Measurements from ENCODE around the gene NPC1.
"Not testable (repeated sequence)": the region's sequence is repeated elsewhere in the genome, so short reads cannot be mapped to it uniquely, and the experiment has no call there.

Gene NPC1

DNA sequence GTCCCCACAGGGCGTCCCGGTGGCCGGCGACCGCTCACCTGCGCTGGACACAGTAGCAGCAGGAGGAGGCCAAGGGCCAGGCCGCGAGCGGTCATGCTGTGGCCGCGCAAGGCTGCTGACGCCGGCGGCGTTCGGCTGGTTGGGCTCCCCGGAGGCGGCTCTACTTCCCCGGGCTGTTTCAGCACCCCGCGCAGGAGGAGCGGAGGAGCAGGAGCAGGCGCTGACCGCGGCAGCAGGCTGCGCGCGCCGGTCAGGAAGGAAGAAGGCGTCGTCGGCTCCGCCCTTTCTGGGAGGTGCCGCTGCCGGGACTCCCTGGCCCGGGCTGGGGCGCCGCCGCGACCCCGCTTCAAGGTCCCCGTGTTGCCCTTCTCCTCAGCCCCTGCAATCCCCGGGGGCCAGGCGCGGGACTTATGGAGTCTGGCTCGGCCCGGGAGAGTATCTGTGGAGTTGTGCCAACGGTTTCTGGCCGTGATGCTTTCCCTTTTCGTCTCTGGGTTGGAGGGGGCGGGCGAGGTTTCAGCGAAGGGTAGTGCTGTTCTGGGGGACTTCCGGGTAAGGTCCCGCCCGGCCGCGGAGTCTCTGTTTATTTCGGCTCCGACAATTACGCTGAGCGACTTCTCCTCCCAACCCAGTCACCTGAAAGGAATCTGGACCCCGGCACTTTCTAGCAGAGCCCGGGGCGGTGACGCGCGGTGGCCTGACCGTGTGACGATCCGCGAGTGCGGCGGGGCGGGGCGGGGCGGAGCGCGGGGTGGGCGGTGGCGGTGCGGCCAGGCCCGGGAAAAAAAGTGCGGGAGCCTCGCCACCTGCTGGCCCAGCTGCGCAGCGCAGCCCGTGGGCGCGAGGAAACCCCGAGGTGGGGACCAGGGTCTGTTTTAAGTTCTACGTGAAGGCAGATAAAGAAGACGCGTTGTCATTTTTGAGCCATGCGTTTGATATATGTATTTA is at the start of gene NPC1:
TSS of gene NPC1 (minus strand) at position 258 of the 948 bp plus-strand sequence. CDS start at position 95, 163 bp downstream.
- DNase-seq: peak; percentile 98

DNA sequence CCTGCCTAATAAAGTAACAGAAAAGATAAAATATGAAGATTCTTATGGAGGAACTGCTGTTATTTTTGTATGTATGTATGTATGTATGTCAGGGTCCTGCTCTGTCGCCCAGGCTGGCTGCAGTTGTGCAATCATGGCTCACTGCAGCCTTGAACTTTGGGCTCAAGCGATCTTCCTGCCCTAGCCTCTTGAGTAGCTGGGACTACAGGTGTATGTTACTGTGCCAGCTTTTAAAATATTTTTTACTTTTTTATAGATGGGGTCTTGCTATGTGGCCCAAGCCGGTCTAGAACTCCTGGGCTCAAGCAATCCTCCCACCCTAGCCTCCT is 49.7 kb upstream of the NPC1 start:
- DNase-seq: no peak

DNA sequence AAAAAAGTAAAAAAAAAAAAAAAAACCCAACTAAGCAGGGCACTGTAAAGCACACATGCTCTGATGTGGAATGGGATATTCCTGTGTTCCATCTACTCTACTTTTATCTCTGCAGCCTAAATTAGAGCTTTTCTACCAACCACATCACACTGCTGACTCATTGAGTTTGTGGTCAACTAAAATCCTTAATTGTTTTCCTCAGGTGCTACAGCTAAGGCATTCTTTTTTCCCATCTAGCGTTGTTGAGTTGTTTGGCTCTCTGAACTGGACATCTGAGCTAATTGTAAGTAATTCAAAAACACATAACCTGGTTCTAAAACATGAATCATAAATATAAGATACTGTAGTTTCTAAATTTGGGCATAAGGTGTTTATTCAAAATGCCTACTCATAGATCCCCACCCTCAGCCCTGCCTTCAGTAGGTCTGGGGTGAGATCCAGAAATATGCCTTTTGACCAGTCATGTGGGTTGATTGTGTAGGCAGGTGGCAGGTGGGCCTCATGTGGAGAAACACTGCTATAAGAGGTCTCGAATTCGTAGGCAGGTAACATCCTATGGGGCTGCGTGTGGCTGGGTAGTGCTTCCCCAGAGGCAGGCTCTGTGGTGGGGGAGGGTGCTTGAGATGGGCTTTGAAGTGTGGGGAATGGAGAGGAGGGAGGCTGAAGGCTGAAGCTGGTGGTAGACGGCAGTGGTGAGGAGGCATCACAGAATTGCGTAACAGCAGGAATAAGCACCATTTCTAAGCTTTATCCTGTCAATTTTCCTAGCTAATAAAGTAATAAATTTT is 49.2 kb upstream of the NPC1 start:
- no peak for DNase-seq

DNA sequence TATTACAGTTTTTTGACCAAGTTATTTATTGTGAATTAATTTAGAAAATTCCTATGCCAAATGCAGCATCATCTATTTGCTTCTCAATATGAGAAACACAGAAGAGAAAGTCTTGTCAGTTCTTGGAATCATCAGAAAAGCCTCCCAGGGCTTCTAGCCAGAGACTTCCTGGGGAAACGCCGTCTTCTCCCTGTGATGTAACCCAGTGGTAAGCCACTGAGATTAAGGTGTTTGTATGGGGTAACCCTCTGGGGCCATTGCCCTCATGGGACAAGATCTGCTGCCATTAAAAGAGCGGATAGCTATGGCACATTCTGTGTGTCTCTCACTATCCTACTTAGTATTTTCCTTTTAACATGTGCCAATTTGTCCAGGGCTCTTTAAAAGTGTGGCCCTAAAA is 48.4 kb upstream of the NPC1 start:
- no peak for DNase-seq

DNA sequence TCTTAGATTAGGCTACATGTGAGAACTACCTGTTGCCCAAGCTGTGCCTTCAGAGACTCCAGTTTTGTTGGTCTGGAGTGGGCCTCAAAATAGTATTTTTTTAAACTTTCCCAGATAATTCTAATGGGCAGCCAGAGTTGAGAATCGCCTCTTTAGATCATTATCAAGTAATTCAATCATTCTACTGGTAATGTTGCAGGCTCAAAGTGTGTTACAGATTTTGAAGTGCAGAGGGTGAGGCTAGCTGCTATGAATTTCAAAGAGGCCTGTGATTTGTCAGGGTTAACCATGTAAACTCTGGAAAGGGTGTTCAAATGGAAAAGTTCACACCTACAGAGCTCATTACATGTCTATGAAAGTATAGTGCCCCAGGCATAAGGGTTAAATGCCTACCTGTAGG is 46.3 kb upstream of the NPC1 start:
- DNase-seq: no peak

DNA sequence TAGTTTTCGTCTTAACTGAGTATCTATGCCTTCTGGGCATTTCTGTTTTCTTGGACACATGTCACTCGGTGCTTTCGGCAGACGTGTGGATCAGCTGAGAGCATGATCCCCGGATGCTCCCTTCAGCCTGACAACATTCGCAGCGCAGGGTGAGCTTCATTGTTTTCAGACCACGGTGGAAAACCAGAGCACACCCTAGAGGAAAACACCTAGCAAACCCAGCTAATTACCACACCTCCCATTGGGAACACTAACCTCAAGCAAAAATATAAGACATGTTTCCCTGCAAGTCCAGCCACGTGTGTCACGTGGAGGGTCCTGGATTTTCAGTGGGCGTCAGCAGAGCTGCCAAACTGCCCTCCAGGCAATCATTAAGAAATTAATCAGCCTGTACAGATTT is 45.4 kb upstream of the NPC1 start:
- DNase-seq: no peak

DNA sequence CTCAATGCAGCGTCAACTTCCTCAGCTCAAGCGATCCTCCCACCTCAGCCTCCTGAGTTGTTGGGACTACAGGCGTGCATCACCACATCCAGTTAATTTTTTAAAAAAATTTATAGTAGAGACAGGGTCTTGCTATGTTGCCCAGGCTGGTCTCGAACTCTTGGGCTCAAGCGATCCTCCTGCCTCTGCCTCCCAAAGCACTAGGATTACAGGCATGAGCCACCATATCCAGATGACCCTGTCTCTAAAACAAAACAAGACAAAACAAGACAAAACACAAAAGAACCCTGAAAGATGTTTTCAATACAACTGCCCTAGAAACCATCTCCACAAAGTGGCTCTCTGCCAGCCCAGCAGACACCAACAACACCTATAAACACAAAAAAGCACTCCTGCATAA is 45.0 kb upstream of the NPC1 start:
- no peak for DNase-seq

DNA sequence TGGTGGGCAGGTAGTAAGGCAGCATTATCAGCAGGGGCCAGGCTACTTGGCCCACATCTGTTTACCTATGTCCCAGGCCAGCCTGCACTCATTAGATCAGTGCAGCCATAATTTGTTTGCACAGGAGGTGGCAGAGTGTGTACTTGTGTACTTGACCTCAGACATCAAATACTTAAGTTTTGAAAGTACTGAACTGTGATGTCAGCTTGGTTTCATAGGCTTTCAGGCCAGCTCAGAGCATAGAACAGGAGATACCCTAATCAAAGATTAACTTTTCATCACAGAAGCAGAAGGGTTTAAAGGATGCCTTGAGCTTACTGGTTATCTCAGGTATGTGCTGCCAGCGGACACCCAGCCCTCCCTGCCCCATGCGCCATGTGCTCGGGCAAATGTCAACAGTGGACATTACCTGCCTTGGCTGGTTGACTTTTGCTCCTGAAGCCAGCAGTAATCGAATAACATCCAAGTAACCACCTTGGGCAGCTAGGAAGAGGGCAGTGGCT is 43.2 kb upstream of the NPC1 start:
- no peak for DNase-seq

DNA sequence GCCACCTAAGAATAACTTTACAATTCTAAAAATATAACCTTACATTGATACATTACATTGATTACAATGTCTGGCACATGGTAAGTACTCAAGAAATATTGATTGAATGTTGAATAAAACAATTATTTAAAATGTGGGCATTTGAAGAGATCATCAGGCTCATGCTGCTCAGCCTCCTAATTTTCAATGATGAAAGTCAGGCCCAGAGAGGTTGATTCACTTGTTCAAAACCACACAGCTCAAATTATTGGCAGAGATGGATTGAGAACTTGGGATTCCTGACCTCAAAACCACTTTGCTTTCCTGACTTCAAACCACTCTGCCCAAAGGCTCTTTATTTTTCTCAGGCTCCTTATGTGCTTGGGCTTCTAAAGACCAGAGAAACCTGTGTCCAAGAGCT is 41.7 kb upstream of the NPC1 start:
- no peak for DNase-seq

DNA sequence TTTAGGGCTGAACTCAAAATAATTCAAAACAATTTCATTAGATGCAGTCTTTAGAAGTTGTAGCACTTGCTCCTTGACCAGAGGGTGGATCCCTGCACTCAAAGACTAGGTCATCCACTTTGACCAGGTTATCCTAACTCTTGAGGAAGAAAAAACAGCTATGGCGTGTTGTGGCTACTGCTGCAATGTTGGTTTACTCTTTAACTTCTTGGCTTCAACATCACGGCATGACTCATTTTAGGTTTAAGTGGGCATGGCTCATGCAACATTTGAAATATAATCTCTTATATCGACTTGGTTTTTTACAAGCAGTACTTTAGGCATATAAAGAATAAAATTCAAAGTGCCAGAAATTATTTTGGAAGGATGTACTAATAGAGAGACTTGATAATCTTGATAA is 41.0 kb upstream of the NPC1 start:
- DNase-seq: peak; percentile 80

DNA sequence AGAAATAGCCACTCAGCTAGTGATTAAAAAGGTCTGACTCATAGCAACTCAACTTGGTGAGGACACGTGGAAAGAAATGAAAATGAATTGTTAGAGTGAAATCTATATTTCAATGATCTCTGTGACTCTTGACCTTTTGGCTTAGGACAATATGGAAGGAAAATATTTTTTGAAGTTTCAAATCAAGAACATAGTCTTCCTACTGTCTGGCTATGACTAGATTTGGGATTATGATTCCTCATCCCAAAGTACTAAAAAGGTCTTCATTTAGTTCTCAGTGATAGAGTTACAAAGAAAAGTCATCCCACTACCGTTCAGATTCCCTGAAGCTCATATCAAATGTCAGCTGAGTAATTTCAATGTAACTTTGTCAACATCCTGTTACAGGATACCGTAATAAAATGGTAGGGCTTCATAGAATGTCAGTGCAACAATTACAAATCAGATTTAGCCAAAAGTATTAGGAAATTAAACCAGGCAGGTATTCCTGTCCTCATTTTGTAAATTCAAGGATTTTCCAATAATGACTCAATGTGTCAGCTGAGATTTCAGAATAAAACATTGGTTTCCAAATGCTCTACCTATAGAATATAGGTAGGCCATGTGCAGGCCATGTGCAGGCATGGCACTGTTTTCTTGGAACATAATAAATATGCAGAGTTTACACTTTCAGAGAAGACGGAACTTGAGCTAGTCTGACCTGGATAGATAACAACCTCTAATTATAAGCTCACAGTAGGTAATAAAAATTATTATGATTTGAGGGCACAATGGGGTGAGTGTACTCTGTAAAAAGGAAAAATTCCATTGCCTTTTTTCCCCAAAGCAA is 40.4 kb upstream of the NPC1 start:
- peak; percentile 57 for DNase-seq

DNA sequence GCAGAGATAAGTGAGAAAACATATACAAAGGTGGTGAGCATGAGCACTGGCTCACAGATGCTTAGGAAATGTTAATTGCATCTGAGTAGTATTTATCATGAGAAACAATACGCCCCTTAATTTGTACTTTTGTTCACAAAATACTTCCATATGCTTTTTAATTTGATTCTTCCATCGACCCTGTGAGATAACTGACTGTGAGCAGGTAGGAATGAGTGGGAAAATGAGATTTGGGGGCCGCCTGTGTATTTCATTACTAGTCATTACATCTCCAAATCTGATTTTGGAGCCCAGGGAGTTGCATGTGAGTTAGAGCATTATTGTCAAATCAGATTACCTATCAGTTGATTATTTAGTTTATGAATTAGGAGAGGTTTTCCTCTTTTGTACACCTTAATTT is 36.7 kb upstream of the NPC1 start:
- no peak for DNase-seq

DNA sequence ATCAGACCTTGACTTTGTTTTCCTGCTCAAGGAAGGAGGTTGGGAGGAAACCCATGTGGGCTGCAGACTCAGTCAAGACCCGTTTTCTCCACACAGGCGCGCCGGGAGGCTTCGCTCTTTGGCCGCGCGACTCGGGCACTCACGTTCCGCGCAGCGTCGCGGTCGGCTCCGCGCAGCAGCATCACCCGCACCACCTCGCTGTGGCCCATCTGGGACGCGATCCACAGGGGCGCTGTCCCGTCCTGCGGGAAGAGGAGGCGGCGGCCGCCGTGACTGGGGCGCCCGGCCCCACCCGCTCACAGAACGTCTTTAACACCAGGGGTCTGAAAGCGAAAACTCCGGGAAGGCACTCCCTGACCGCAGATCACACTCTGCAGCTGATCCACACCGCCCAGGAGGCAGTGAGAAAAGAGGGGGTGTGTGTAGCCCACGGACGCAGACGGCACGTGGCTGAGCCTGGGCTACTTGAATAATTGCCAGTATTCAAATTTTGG is 33.1 kb upstream of the NPC1 start:
- DNase-seq: peak; percentile 36

DNA sequence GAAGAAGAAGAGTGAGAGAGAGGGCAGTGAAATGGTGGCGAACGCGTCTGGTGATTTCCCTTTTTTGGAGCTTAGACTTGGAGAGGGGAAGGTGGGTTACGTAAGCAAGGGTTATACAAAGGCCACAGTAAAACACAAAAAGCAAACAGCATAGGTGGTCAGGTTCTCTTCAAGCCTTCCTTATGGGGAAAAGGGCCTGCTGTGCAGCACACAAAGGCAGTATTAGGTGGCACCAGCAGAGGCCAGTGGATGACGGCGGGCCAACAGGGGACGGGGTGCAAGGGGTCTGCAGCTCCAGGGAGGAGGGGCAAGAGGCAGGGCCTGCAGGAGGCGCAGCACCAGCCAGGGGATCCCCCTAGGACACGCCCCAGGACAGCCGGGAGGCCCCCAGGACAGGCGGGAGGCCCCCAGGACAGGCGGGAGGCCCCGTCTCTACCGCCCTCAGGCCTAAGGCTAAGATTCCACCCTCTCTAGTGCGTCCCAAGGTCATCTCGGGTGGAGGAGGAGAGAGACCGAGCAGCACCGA is 32.6 kb upstream of the NPC1 start:
- no peak for DNase-seq

DNA sequence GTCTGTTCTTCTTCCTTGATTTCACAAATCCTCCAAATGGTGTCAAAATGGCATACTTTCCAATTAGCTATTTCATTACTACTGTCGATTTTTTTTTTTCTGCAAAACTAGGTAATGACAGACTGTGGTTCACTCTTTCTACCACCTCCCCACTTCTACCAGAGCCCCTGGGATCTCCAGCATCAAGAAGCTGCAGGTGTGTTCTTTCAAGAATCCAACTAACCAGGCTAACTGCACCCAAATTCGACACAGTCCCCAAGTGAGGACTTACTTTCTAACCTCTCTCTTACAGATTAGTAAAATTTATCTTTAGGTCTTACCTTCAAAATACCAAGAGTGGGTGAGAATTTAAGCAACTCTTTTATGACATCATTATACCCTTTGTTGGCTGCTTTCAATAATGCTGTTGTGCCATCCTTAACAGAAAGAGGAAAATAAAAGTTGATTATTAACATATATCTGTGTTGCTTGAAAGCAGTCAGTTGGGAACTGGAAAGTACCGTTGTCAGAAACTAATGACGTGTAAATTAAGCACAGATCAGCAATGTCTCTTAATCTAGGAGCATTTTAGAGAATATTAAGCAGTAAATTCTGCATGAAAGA is 31.2 kb upstream of the NPC1 start:
- DNase-seq: no peak

DNA sequence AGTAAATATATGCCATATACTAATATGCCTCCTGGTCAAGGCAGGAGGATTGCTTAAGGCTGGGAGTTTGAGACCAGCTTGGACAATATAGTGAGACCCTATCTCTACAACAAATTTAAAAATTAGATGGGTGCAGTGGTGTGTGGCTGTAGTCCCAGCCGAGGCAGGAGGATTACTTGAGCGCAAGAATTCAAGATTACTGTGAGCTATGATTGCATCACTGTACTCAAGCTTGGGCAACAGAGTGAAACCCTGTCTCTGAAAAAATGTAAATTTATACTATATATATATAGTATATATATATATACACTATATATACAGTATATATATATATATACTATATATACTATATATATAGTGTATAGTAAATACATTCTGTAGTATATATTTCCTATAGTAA is 30.0 kb upstream of the NPC1 start:
- no peak for DNase-seq

DNA sequence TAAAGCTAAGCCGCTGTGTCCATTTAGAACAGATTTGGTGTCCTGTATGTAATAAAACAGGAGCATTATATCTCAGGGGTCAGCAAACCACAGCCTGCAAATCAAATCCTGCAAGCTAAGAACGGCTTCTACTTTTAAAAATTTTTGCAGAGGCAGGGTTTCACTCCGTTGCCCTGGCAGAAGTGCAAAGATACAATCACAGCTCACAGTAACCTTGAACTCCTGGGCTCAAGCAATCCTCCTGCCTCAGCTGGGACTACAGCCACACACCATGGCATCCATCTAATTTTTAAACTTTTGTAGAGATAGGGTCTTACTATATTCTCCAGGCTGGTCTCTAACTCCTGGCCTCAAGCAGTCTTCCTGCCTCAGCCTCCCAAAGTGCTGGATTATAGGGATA is 28.6 kb upstream of the NPC1 start:
- DNase-seq: no peak

DNA sequence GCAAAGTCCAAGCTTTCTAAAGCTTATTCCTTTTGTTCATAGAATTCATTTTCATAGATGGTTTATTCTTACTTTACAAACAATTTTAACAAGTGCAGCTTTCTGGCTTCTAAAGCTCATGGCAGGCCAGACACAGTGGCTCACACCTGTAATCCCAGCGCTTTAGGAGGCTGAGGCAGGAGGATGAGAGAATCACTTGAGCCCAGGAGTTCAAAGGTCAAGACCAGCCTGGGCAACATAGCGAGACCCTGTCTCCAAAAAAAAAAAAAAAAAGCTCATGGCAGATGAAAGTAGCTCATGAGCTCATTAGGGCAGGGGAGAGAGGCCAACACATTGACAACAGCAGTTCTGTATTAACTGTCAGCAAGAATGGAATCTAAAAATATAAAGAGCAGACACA is 28.1 kb upstream of the NPC1 start:
- no peak for DNase-seq

DNA sequence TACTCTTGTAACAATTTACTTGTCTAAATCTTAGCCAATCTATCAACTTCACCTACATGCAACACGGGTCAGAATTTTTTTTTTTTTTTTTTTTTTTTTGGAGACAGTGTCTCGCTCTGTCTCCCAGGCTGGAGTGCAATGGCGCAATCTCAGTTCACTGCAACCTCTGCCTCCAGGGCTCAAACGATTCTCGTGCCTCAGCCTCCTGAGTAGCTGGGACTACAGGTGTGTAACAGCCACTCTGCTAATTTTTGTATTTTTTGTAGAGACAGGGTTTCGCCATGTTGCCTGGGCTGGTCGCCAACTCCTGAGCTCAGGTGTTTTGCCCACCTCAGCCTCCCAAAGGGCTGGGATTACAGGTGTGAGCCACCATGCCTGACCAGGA is 26.8 kb upstream of the NPC1 start:
- DNase-seq: not testable (repeated sequence)

DNA sequence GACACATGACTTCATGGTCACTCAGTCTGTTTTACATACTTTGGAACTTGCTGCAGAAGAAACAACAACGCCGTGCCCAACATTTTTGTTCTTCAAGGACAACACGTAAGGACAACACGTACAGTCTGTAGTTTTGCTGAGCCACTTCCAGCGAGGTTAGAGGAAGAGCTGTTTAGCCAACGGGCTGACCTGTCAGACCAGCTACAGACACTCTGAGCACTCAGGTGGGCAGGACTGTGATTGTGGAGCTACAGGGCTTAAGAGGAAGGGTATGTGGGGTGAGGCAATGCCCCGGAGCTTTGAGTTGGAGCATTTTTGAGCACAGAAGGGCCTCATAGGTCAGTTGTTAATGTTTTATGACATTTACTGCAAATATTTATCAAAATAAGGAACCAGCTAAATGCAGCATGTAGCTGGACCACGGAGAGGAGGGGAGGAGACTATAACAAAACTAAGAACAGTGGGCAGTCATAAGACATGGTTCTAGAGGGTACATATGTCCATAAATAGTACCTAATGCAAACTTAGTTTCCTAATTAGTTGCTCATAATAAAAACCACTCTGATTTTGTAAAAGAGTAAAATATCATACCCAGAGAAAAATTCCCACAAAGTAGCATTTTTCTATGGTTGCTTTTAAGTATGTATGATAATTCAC is 26.3 kb upstream of the NPC1 start:
- DNase-seq: no peak

DNA sequence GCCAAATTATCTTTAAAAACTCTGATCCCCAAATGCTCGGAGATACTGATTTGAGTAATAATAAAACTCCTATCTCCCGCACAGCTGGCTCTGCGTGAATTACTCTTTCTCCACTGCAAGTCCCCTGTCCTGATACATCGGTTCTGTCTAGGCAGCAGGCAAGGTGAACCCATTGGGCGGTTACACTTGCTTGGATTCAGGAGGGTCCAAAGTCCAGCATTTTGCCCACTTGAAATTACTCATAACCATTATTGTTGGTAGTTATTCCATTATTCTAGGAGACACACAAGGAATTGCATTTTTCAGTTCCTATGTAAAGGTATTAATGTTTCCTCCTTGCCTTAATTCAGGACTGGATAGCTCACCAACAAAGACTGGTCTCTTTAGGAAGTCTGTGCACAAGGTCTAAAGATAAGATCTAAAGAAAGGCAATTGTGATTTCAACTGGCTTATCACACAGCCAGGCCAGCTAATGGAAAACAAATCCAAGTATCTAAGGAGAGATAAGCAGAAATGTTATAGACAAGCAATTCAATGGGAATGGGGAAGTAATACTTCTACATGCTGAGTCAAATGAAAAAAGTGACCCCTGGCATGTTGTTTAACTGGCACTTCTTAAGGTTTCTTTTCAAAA is 23.2 kb upstream of the NPC1 start:
- no peak for DNase-seq

All from EL (cell line).